Pancreas (tissue), 10 donors: Measurements from ENCODE around the gene PRR30. TPM values are rescaled to one million over a fixed set of nuclear protein-coding genes. Genes with fewer than 3 reads are reported as not detected.

Source experiments
- ATAC-seq, 4 donors: fragments of 200-7000 bp; cut with Tn5 transposase; one replicate each; pipeline versions ENCODE4 v1.8.0 to v1.9.1; 2020; ENCODE audit warnings: mild to moderate bottlenecking in 4 of 4, moderate library complexity in 4 of 4
- DNase-seq, 6 donors: peaks; one replicate each; pipeline ENCODE4 v3.0.0-alpha.2; 2020
- FAIRE-seq: peaks from 2 replicates; lab custom pipeline; 2012; peaks lifted over from hg19 to GRCh38; lab: Jason Lieb, UNC
- H3K27ac ChIP-seq, 4 donors: fragments of 200-600 bp; sonication (generic); 1 replicate in 3 of 4; 2 replicates in 1 of 4; pipeline versions ENCODE4 v1.5.0 to v1.8.0; 2020
- H3K27me3 ChIP-seq, 4 donors: fragments of 200-600 bp; one replicate each; pipeline ENCODE4 v1.8.0; 2021
- H3K36me3 ChIP-seq, 3 donors: fragments of 200-600 bp; sonication (generic) in 1 of 3; one replicate each; pipeline versions ENCODE4 v1.5.0 to v1.8.0; 2020 to 2021
- H3K4me1 ChIP-seq, 3 donors: fragments of 200-600 bp; one replicate each; pipeline ENCODE4 v1.8.0; 2021
- H3K4me3 ChIP-seq, 4 donors: fragments of 200-600 bp; sonication (generic) in 2 of 4; one replicate each; pipeline versions ENCODE4 v1.5.0 to v1.8.0; 2020 to 2021
- H3K9me3 ChIP-seq, 4 donors: fragments of 200-600 bp; one replicate each; pipeline ENCODE4 v1.8.0; 2021
- CTCF ChIP-seq, 4 donors: fragments of 200-600 bp; sonication (generic) in 3 of 4; IDR thresholded peaks; one replicate each; pipeline versions ENCODE4 v1.5.0 to v1.8.0; 2021; ENCODE audit warnings: antibody characterized with exemption in 4 of 4
- WGBS, 2 donors: extraction: QIAGEN DNeasy Blood & Tissue Kit; methylation state at CpG; one replicate each; pipeline ENCODE4 v1.1.7; 2013; 5-methylcytosine and 5-hydroxymethylcytosine counted together
- intact Hi-C, 3 donors: fragments of 100-400 bp; cut with DNase I; formaldehyde crosslinking; loops; one replicate each; pipeline versions ENCODE4 v1.11.1 to v1.14.2; 2022
- polyA plus RNA-seq, 2 donors: library from polyadenylated mRNA; stranded (reverse); fragments of 200-250 nt; gene quantifications; one replicate each; pipeline ENCODE4 v1.2.3, GENCODE V29; 2013
- total RNA-seq, 6 donors: library from RNA; stranded (reverse); fragmentation: NEBNext Ultra II Directional in 4 of 6; extraction: Animal tissue kit (Norgen Biotek cat#: 25700) in 4 of 6; gene quantifications; one replicate each; pipeline versions ENCODE4 v1.2.1 to v1.2.4, GENCODE V29; 2021 to 2023
- donor health status: healthy with polysubstance abuse.
- donor health status: DM: no; HTN: no; CAD: no; lungs with moderate emphysema.
- donor health status: DM: no; HTN: no; CAD: no.
- donor health status: control.
- donor health status: control.
- donor health status: Bipolar disorder and iron deficiency.
- donor health status: DM: yes; HTN: yes; CAD: no.
- donor health status: DM: no; HTN: no; CAD: no.
- donor health status: DM: no; HTN: no; CAD: no.
- donor health status: DM: yes; HTN: yes; CAD: no.

PRR30 gene
- total and polyA plus RNA-seq, 8 donors: not detected

- H3K4me3 ChIP-seq: no peak overlapping the region
- no peak for TF ChIP-seq CTCF (IDR thresholded peaks at IDR 0.05)
- ATAC-seq (no peak), FAIRE-seq (no peak), DNase-seq (no peak)
- peaks cover 6 to 16% (median 12%) of the 10 kb centered on the region in 3 donors for H3K36me3 ChIP-seq
- WGBS, 2 donors: 88 to 91% methylated on average over 11 of the region's 11 CpGs
- H3K27me3 ChIP-seq: no peaks in the 10 kb centered on the region
- H3K27ac ChIP-seq: no peak overlapping the region
- H3K4me1 ChIP-seq: peaks cover 0 to 6% (median 6%) of the 10 kb centered on the region in 3 donors
- no peaks in the 10 kb centered on the region for H3K9me3 ChIP-seq
- intact Hi-C loops: no loop called here
These were observed 7.8 kb downstream of the PRR30 start for GRCh38 chr2:27131429-27131828.

- FAIRE-seq: no peak
- TF ChIP-seq CTCF (IDR thresholded peaks at IDR 0.05): no peak
- no peak overlapping the region for H3K27ac ChIP-seq
- H3K4me1 ChIP-seq: peaks cover 0 to 6% (median 6%) of the 10 kb centered on the region in 3 donors
- H3K36me3 ChIP-seq: peaks cover 6 to 16% (median 12%) of the 10 kb centered on the region in 3 donors
- no peaks in the 10 kb centered on the region for H3K9me3 ChIP-seq
- intact Hi-C loops: no loop called here
- 92 to 96% methylated on average over 10 of the region's 10 CpGs for WGBS, 2 donors
- no peak for ATAC-seq
- no peaks in the 10 kb centered on the region for H3K27me3 ChIP-seq
- DNase-seq: peak in 1 of 6 donors; percentile 49
- H3K4me3 ChIP-seq: no peak overlapping the region
These were observed 8.8 kb downstream of the PRR30 start for GRCh38 chr2:27130396-27130795.

GRCh38 chr2:27128668-27129571 is 10.3 kb downstream of the PRR30 start:
- DNase-seq: no peak

GRCh38 chr2:27127883-27128667 is 11.1 kb downstream of the PRR30 start:
- H3K27ac ChIP-seq: no peak overlapping the region
- WGBS, 2 donors: 80 to 85% methylated on average over 9 of the region's 9 CpGs
- no peak for DNase-seq
- no peak overlapping the region for H3K4me3 ChIP-seq
- H3K36me3 ChIP-seq: peaks cover 6 to 16% (median 12%) of the 10 kb centered on the region in 3 donors
- intact Hi-C loops: no loop called here
- H3K27me3 ChIP-seq: no peaks in the 10 kb centered on the region
- no peak for ATAC-seq
- no peak for TF ChIP-seq CTCF (IDR thresholded peaks at IDR 0.05)
- no peak for FAIRE-seq
- no peaks in the 10 kb centered on the region for H3K9me3 ChIP-seq
- peaks cover 0 to 3% (median 2%) of the 10 kb centered on the region in 3 donors for H3K4me1 ChIP-seq

More at GRCh38 chr2:27128668-27129571, 10.3 kb downstream of the PRR30 start:
- no peak overlapping the region for H3K4me3 ChIP-seq
- no peak for TF ChIP-seq CTCF (IDR thresholded peaks at IDR 0.05)
- H3K27me3 ChIP-seq: no peaks in the 10 kb centered on the region
- WGBS, 2 donors: 66 to 79% methylated on average over 11 of the region's 11 CpGs
- ATAC-seq: no peak
- H3K9me3 ChIP-seq: no peaks in the 10 kb centered on the region
- H3K27ac ChIP-seq: no peak overlapping the region
- H3K4me1 ChIP-seq: peaks cover 0 to 6% (median 6%) of the 10 kb centered on the region in 3 donors
- peaks cover 6 to 16% (median 12%) of the 10 kb centered on the region in 3 donors for H3K36me3 ChIP-seq
- FAIRE-seq: no peak
- intact Hi-C loops: no loop called here
